HG03159 (cell line): ENCODE measurements around the gene RPTOR.
"Not testable (repeated sequence)": the region's sequence is repeated elsewhere in the genome, so short reads cannot be mapped to it uniquely, and the experiment has no call there.

Source experiments
- ATAC-seq: cut with Tn5 transposase; IDR thresholded peaks from one replicate; pipeline ENCODE4 v1.9.1; 2021; ENCODE audit warnings: mild to moderate bottlenecking, moderate library complexity; ENCODE audit not compliant: unreplicated experiment

Gene RPTOR, protein sequence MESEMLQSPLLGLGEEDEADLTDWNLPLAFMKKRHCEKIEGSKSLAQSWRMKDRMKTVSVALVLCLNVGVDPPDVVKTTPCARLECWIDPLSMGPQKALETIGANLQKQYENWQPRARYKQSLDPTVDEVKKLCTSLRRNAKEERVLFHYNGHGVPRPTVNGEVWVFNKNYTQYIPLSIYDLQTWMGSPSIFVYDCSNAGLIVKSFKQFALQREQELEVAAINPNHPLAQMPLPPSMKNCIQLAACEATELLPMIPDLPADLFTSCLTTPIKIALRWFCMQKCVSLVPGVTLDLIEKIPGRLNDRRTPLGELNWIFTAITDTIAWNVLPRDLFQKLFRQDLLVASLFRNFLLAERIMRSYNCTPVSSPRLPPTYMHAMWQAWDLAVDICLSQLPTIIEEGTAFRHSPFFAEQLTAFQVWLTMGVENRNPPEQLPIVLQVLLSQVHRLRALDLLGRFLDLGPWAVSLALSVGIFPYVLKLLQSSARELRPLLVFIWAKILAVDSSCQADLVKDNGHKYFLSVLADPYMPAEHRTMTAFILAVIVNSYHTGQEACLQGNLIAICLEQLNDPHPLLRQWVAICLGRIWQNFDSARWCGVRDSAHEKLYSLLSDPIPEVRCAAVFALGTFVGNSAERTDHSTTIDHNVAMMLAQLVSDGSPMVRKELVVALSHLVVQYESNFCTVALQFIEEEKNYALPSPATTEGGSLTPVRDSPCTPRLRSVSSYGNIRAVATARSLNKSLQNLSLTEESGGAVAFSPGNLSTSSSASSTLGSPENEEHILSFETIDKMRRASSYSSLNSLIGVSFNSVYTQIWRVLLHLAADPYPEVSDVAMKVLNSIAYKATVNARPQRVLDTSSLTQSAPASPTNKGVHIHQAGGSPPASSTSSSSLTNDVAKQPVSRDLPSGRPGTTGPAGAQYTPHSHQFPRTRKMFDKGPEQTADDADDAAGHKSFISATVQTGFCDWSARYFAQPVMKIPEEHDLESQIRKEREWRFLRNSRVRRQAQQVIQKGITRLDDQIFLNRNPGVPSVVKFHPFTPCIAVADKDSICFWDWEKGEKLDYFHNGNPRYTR (N-terminal part only)

GRCh38 chr17:80544655-80545498 is at the start of gene RPTOR:
Gene RPTOR (plus strand): TSS chr17:80544838. CDS start chr17:80545630, 792 bp downstream.
- peak; percentile 84 for ATAC-seq

- no peak for ATAC-seq
Measured at GRCh38 chr17:80497726-80498241, 46.9 kb upstream of the RPTOR start.

DNA sequence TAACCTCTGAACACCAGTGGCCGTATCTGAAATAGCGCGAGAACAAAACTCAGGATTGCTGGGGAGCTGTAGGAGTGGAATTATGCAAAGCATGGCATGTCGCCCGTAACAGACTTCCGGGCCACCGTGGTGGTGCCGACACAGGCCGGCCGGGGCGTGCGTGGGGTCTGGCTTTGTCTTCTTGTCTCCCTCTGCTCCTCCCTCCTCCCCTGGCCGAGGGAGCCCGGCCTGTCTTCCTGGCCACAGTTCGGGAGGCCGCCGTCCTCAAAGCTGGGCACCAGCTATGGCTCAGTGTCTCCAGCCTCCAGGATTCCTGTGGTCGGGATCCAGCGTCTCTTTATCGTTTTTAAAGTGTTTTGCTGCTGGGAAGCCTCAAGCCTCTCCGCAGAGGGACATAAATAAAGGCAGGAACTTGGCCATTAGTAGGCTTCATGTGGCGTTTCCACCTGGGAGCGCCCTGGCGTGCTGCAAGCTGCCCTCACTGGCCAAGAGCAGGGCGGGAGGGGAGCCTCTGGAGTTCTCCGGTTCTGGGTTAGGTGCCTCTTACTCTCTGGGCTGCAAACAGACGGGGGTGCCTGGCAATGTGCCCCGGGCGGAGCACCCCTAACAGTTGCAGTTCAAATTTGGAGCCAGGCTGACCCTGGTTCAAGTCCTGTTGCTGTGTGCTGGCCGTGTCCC is 46.3 kb upstream of the RPTOR start:
- no peak for ATAC-seq

DNA sequence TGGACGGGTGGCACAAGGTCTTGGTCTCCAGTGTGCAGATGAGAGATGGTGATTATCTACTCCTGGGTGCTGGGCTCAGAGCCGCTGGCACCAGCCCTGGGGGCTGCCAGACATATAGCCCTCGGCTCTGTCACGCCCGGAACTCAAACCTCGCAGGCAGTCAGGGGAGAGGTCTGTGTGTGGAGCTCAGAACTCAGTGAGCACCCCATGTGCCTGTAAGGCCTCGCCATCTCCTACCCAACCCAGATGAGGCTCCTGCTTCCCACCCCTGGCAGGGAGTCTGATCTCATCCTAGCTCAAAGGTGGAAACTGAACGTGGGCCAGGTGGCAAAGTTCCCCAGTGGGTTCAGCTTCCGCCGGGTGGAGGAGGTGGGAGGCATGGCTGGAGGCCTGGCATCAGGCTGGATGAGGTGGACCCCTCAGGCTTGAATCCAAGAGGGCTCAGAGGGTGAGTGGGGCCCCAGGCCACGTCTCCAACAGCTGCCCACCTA is 45.7 kb upstream of the RPTOR start:
- no peak for ATAC-seq

DNA sequence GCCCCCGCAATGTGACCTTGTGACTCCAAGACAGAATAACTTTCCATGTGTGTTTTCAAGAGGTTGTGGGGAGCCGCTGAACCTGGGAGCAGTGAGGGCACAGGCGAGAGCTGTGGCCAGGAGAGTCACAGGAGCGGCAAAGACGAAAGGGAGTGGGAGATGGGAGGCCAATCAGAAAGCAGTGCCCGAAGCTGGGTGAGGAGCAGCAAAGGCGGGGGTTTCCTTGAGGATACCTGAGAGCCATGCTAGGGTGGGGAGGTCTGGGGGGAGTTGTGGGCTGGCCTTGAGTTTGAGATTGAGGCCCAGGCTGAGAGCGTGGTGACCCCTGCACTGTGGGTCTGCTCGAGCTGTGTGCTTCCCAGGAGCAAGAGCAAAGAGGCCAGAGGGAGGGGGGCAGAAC is 45.1 kb upstream of the RPTOR start:
- no peak for ATAC-seq

DNA sequence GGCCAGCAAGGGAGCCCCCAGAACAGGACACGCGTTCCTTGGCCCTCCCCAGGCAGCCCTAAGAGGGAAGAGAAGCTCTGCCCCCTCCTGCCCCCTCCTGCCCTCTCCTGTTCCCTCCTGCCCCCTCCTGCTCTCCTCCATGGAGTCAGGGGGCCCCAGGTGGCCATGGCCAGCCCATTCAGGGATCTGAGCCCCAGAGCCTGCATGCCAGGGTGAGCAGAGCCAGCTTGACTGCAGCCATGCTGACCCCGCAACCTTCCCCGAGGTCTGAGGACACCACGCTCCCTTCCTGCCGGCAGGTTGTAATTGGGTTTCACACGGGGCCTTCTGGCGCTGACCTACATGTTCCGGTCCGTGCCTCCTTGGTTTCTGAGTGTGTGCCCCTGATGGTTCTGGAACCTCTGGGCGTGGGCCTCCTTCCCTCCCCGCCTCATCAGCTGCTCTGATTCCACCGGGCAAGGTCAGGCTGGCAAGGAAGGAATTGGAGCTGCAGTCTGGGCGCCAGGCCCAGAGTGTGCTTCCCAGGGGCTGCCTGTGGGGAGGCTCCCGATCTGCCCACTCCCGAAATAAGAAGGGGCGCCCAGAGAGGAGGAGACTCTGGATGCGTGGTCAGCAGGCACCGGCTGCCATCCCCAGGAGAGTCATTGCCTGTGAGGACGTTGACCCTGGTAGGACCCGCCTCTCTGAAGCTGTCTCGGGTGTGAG is 44.5 kb upstream of the RPTOR start:
- no peak for ATAC-seq

- ATAC-seq, result no peak
Measured at GRCh38 chr17:80501741-80502577, 42.7 kb upstream of the RPTOR start.

- no peak for ATAC-seq
Measured at GRCh38 chr17:80502578-80502877, 42.1 kb upstream of the RPTOR start.

DNA sequence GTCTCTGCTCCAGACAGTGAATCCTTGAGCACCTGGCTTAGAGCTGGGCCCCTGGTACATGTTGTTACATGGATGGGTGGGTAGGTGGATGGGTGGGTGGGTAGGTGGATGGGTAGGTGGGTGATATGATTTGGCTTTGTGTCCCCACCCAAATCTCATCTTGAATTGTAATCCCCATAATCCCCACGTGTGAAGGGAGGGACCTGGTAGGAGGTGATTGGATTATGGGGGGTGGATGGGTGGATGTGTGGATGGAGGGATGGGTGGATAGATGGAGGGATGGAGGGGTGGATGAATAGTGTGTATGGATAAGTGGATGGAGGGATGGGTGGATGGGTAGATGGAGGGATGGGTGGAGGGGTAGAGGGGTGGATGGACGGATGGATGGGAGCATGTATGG is 41.6 kb upstream of the RPTOR start:
- ATAC-seq, result no peak

DNA sequence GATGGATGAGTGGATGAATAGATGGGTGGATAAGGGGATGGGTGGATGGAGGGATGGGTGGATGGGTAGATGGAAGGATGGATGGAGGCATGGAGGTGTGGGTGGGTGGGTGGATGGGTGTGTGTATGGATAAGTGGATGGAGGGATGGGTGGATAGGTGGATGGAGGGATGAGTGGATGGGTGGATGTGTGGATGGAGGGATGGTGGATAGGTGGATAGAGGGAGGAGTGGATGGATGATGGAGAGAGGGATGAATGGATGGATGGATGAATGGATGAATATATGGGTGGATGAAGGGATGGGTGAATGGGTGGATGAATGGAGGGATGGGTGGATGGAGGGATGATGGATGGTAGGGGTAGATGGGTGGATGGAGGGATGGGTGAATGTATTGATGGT is 40.7 kb upstream of the RPTOR start:
- no peak for ATAC-seq

DNA sequence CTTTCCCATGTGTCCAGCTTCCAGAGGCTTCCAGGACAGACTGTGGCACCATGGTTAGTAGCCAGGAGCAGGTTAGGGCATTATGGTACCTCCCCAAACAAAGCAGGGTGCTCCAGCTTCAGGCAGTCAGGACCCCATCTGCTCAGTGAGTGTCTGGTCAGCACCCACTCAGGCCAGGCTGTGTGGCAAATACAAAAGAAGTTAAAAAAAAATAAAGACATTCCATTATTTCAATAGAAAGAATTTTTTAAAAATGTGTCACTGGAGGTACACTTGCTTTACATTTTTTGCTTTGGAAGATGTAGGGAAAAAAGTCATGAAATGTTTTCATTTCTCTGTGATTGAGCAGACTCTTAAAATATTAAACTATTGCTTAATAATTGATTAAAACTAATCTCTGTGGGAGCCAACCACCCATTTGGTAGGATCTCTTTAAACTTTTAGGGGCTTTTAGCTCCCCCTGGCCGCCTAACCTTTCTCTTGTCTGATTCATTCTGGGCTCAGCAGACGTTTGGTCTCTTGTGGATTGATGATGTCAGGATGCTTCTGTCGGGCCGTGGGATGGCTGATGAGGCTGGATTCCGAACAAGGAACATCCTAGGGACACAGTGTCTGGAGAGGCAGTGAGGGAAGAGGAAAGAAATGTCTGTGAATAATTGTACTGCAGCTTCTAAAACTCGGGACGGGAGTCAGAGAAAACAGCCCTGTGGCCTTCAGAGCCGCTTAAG is 39.8 kb upstream of the RPTOR start:
- ATAC-seq, result no peak

GRCh38 chr17:80507177-80507576 is 37.5 kb upstream of the RPTOR start:
- ATAC-seq, result not testable (repeated sequence)

DNA sequence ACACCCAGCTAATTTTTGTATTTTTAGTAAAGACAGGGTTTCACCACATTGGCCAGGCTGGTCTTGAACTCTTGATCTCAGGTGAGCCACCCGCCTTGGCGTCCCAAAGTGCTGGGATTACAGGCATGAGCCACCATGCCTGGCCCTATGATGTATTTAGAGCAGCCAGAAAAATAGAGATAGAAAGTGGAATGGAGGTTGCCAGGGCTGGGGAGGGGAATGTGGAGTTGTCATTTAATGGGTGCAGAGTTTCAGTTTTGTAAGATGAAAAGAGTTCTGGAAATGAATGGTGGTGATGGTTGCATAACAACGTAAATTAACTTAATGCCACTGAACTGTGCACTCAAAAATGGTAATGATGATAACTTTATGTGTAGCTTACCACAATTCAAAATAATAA is 36.7 kb upstream of the RPTOR start:
- ATAC-seq, result no peak

- no peak for ATAC-seq
Measured at GRCh38 chr17:80509311-80509710, 35.3 kb upstream of the RPTOR start.

GRCh38 chr17:80510132-80510531 is 34.5 kb upstream of the RPTOR start:
- no peak for ATAC-seq

- no peak for ATAC-seq
Measured at GRCh38 chr17:80510772-80511171, 33.9 kb upstream of the RPTOR start.

- no peak for ATAC-seq
Measured at GRCh38 chr17:80511222-80512180, 33.1 kb upstream of the RPTOR start.
